ENCODE measurements around the gene NRXN3. TPM values are rescaled to one million over a fixed set of nuclear protein-coding genes. Genes with fewer than 3 reads are reported as not detected.

Gene NRXN3
- total and polyA plus RNA-seq, 8 donors = 1.3 to 7.6 (median 1.5) TPM

- Histone ChIP-seq H3K27ac (no peak overlapping the region), H3K27me3 (peaks cover 12 to 50% of the 10 kb centered on the region in 2 donors), H3K4me3 (peak overlapping the region in 1 of 2 donors; percentile 9), H3K4me1 (peaks cover 4 to 5% of the 10 kb centered on the region in 2 donors), H3K9me3 (no peaks in the 10 kb centered on the region), H3K36me3 (no peaks in the 10 kb centered on the region)
- ATAC-seq (peak; percentile 4), DNase-seq (no peak)
- no peak for TF ChIP-seq CTCF (IDR thresholded peaks at IDR 0.05)
- intact Hi-C loops (cut with DNase I) = no loop called here
These were observed 1111.3 kb downstream of the NRXN3 start for GRCh38 chr14:79281244-79282152.

- H3K4me3 ChIP-seq = no peak overlapping the region
- H3K36me3 ChIP-seq = no peaks in the 10 kb centered on the region
- intact Hi-C loops (cut with DNase I) = no loop called here
- DNase-seq = no peak
- no peak overlapping the region for H3K27ac ChIP-seq
- H3K9me3 ChIP-seq = no peaks in the 10 kb centered on the region
- H3K27me3 ChIP-seq = peaks cover 4 to 21% of the 10 kb centered on the region in 2 donors
- no peak for TF ChIP-seq CTCF (IDR thresholded peaks at IDR 0.05)
- H3K4me1 ChIP-seq = peaks cover 0 to 4% of the 10 kb centered on the region in 2 donors
- ATAC-seq = no peak
These were observed 1114.4 kb downstream of the NRXN3 start for GRCh38 chr14:79284621-79285020.

- Histone ChIP-seq H3K36me3 (no peaks in the 10 kb centered on the region), H3K27me3 (peaks cover 0 to 15% of the 10 kb centered on the region in 2 donors), H3K27ac (no peak overlapping the region), H3K4me1 (no peaks in the 10 kb centered on the region), H3K9me3 (no peaks in the 10 kb centered on the region), H3K4me3 (no peak overlapping the region)
- TF ChIP-seq CTCF (IDR thresholded peaks at IDR 0.05) = no peak
- DNase-seq (no peak), ATAC-seq (no peak)
- intact Hi-C loops (cut with DNase I) = no loop called here
These were observed 1115.1 kb downstream of the NRXN3 start for GRCh38 chr14:79285263-79285662.

GRCh38 chr14:79287976-79288375 is 1117.8 kb downstream of the NRXN3 start:
- no peaks in the 10 kb centered on the region for H3K36me3 ChIP-seq
- no peaks in the 10 kb centered on the region for H3K27me3 ChIP-seq
- no peak overlapping the region for H3K27ac ChIP-seq
- ATAC-seq (no peak), DNase-seq (no peak)
- H3K4me3 ChIP-seq = no peak overlapping the region
- TF ChIP-seq CTCF (IDR thresholded peaks at IDR 0.05) = no peak
- H3K4me1 ChIP-seq = no peaks in the 10 kb centered on the region
- intact Hi-C loops (cut with DNase I) = no loop called here
- no peaks in the 10 kb centered on the region for H3K9me3 ChIP-seq

GRCh38 chr14:79293482-79294177 is 1123.5 kb downstream of the NRXN3 start:
- ATAC-seq (no peak), DNase-seq (no peak)
- H3K4me1 ChIP-seq = no peaks in the 10 kb centered on the region
- no peak for TF ChIP-seq CTCF (IDR thresholded peaks at IDR 0.05)
- H3K36me3 ChIP-seq = no peaks in the 10 kb centered on the region
- no peak overlapping the region for H3K27ac ChIP-seq
- no peaks in the 10 kb centered on the region for H3K9me3 ChIP-seq
- no peaks in the 10 kb centered on the region for H3K27me3 ChIP-seq
- no peak overlapping the region for H3K4me3 ChIP-seq
- intact Hi-C loops (cut with DNase I) = no loop called here

Data from left lung (tissue), 10 donors.